ENCODE data around the gene LRRC1.

DNA sequence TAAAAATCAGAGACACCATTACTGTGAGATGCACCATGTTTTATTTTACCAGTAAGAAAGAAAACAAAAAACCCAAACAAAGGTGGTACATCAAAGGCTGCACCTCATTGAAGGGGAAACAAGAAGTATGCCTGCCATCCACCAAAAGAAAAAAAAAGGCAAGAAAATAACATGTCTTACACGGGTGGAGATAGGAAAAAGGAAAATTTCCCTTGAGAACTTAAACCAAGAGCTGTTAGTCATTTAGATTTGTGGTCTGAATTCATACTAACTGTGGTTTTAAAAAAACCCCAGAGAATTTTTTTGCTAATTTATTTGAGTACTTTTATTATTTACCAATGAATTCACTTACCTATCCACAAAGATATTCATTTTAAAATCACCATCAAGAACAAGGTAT is 144.0 kb downstream of the LRRC1 start:
- TF ChIP-seq CTCF (IDR thresholded peaks at IDR 0.05; ENCODE audit: borderline replicate concordance, extremely low read depth, low read length, poor library complexity, severe bottlenecking) (no peak), EZH2 (IDR thresholded peaks at IDR 0.05; ENCODE audit: borderline replicate concordance, low read depth, low read length, severe bottlenecking) (no peak)

Measured in DND-41 (cell line).